Breast epithelium (tissue), 4 donors: ENCODE results near the gene CUBN. TPM values are rescaled to one million over a fixed set of nuclear protein-coding genes. Genes with fewer than 3 reads are reported as not detected.

Experiments used
- DNase-seq, 2 donors: peaks; one replicate each; pipeline ENCODE4 v3.0.0-alpha.2; 2019; ENCODE audit warnings: low spot score in 2 of 2
- H3K27ac ChIP-seq, 2 donors: fragments of 200-600 bp; sonication (generic) in 1 of 2; one replicate each; pipeline ENCODE4 v1.5.1; 2016 to 2019; ENCODE audit warnings: mild to moderate bottlenecking in 1 of 2
- H3K27me3 ChIP-seq, 2 donors: fragments of 200-600 bp; sonication (generic) in 1 of 2; one replicate each; pipeline versions ENCODE4 v1.5.1 to v1.6.0; 2017 to 2019; ENCODE audit warnings: control low read depth in 1 of 2, mild to moderate bottlenecking in 1 of 2
- H3K36me3 ChIP-seq: fragments of 200-600 bp; one replicate; pipeline ENCODE4 v1.5.1; 2019
- H3K4me1 ChIP-seq, 2 donors: fragments of 200-600 bp; sonication (generic); one replicate each; pipeline ENCODE4 v1.5.1; 2016 to 2019; ENCODE audit warnings: control low read depth in 1 of 2
- H3K4me3 ChIP-seq, 3 donors: fragments of 200-600 bp; sonication (generic); 1 replicate in 2 of 3; 2 replicates in 1 of 3; pipeline ENCODE4 v1.5.1; 2016 to 2019; ENCODE audit warnings: mild to moderate bottlenecking in 3 of 3, moderate library complexity in 2 of 3
- H3K9me3 ChIP-seq, 2 donors: fragments of 200-600 bp; sonication (generic) in 1 of 2; one replicate each; pipeline ENCODE4 v1.5.1; 2016 to 2019; ENCODE audit warnings: control low read depth in 1 of 2
- CTCF ChIP-seq, 3 donors: fragments of 450-650 bp; IDR thresholded peaks; one replicate each; pipeline ENCODE4 v1.5.1; 2016 to 2017; ENCODE audit warnings: antibody characterized with exemption in 3 of 3, mild to moderate bottlenecking in 3 of 3, moderate library complexity in 3 of 3
- POLR2A ChIP-seq: fragments of 450-650 bp; IDR thresholded peaks from one replicate; pipeline ENCODE4 v1.6.1; 2016; ENCODE audit warnings: antibody characterized with exemption, mild to moderate bottlenecking, moderate library complexity
- POLR2AphosphoS5 ChIP-seq, 3 donors: sonication (generic); formaldehyde crosslinking; IDR thresholded peaks; one replicate each; pipeline ENCODE4 v1.6.1; 2017; ENCODE audit warnings: antibody characterized with exemption in 3 of 3
- intact Hi-C: fragments of 100-400 bp; cut with DNase I; formaldehyde crosslinking; loops from one replicate; pipeline ENCODE4 v1.15.1; 2023; ENCODE audit warnings: low total_unique reads
- total RNA-seq, 3 donors: library from RNA; depleted of rRNA; stranded (reverse); fragments of >200 nt; gene quantifications; one replicate each; pipeline ENCODE4 v1.1.0, GENCODE V29; 2016

Gene CUBN
- total RNA-seq, 3 donors from 2014 or later: 1.6 to 5.7 (median 5.0) TPM

- Histone ChIP-seq H3K4me1 (no peaks in the 10 kb centered on the region), H3K36me3 (no peaks in the 10 kb centered on the region), H3K27ac (no peak overlapping the region), H3K27me3 (no peaks in the 10 kb centered on the region), H3K9me3 (no peaks in the 10 kb centered on the region), H3K4me3 (no peak overlapping the region)
- intact Hi-C loops: loop anchor here (2.0 kb wide), 1 partner anchor 58 kb away; no protein-coding TSS in a partner anchor
- TF ChIP-seq POLR2AphosphoS5 (IDR thresholded peaks at IDR 0.05): no peak
- no peak for TF ChIP-seq POLR2A
- TF ChIP-seq CTCF (IDR thresholded peaks at IDR 0.05): no peak
- DNase-seq: no peak
These were observed 55.1 kb downstream of the CUBN start for GRCh38 chr10:17074541-17074847.

- H3K27ac ChIP-seq: no peak overlapping the region
- H3K9me3 ChIP-seq: no peaks in the 10 kb centered on the region
- DNase-seq: no peak
- no peaks in the 10 kb centered on the region for H3K27me3 ChIP-seq
- intact Hi-C loops: loop anchor here (2.0 kb wide), 1 partner anchor 59 kb away; no protein-coding TSS in a partner anchor
- H3K36me3 ChIP-seq: no peaks in the 10 kb centered on the region
- H3K4me1 ChIP-seq: no peaks in the 10 kb centered on the region
- no peak for TF ChIP-seq POLR2A
- TF ChIP-seq POLR2AphosphoS5 (IDR thresholded peaks at IDR 0.05): no peak
- no peak for TF ChIP-seq CTCF (IDR thresholded peaks at IDR 0.05)
- H3K4me3 ChIP-seq: no peak overlapping the region
These were observed 55.7 kb downstream of the CUBN start for GRCh38 chr10:17073725-17074540.

- Histone ChIP-seq H3K4me1 (no peaks in the 10 kb centered on the region), H3K9me3 (no peaks in the 10 kb centered on the region), H3K4me3 (no peak overlapping the region), H3K27ac (no peak overlapping the region), H3K36me3 (no peaks in the 10 kb centered on the region), H3K27me3 (no peaks in the 10 kb centered on the region)
- intact Hi-C loops: no loop called here
- no peak for DNase-seq
- TF ChIP-seq POLR2AphosphoS5 (IDR thresholded peaks at IDR 0.05) (no peak), CTCF (IDR thresholded peaks at IDR 0.05) (no peak), POLR2A (no peak)
These were observed 60.7 kb downstream of the CUBN start for GRCh38 chr10:17068953-17069352.

GRCh38 chr10:17067376-17068264, 62.0 kb downstream of the CUBN start:
- Histone ChIP-seq H3K4me1 (peaks cover 0 to 3% of the 10 kb centered on the region in 2 donors), H3K27me3 (no peaks in the 10 kb centered on the region), H3K4me3 (no peak overlapping the region), H3K27ac (no peak overlapping the region), H3K9me3 (no peaks in the 10 kb centered on the region), H3K36me3 (no peaks in the 10 kb centered on the region)
- TF ChIP-seq POLR2A: no peak
- no peak for TF ChIP-seq POLR2AphosphoS5 (IDR thresholded peaks at IDR 0.05)
- TF ChIP-seq CTCF (IDR thresholded peaks at IDR 0.05): no peak
- intact Hi-C loops: no loop called here
- DNase-seq: no peak

GRCh38 chr10:17066807-17067206, 62.8 kb downstream of the CUBN start:
- H3K27me3 ChIP-seq: no peaks in the 10 kb centered on the region
- H3K4me1 ChIP-seq: peaks cover 0 to 3% of the 10 kb centered on the region in 2 donors
- no peak overlapping the region for H3K27ac ChIP-seq
- no peak overlapping the region for H3K4me3 ChIP-seq
- no peak for DNase-seq
- TF ChIP-seq POLR2AphosphoS5 (IDR thresholded peaks at IDR 0.05): no peak
- no peaks in the 10 kb centered on the region for H3K36me3 ChIP-seq
- intact Hi-C loops: no loop called here
- H3K9me3 ChIP-seq: no peaks in the 10 kb centered on the region
